Esophagus squamous epithelium (tissue), 4 donors: Measurements from ENCODE around the gene KLHL21.

Source experiments
- CTCF ChIP-seq, 6 experiments: fragments of 450-650 bp in 4 of 6; fragments of 200-600 bp in 2 of 6; sonication (generic) in 2 of 6; IDR thresholded peaks; one replicate each; pipeline ENCODE4 v1.5.1; 2016 to 2019; ENCODE audit warnings: antibody characterized with exemption in 6 of 6, mild to moderate bottlenecking in 4 of 6, moderate library complexity in 4 of 6
- POLR2A ChIP-seq, 4 donors: fragments of 450-650 bp; IDR thresholded peaks; one replicate each; pipeline ENCODE4 v1.6.1; 2017; ENCODE audit warnings: antibody characterized with exemption in 4 of 4, mild to moderate bottlenecking in 4 of 4, moderate library complexity in 3 of 4

- TF ChIP-seq CTCF (IDR thresholded peaks at IDR 0.05) (no peak), POLR2A (IDR thresholded peaks at IDR 0.05) (no peak)
Observed at GRCh38 chr1:6628971-6629479, 26.4 kb upstream of the KLHL21 start.
